ENCODE results near the gene SLC27A4.

DNA sequence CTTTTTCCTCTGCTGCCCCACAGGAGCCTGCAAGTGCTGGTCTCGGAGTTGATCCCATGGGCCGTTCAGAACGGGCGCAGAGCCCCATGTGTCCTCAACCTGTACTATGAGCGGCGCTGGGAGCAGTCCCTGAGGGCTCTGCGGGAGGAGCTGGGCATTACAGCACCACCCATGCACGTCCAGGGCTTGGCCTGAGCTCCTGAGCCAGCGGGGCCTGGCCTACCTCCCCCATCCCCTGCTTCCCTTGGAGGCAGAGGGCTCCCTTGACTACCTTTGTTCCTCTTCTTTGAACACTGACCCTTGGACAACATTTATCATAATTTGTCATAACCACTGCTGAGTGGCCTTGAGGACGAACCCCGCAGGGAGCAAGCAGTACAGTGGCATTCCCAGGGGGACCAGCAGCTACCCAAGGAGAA, 6.9 kb upstream of the SLC27A4 start:
- no peak for TF ChIP-seq POLR2A (IDR thresholded peaks at IDR 0.05)
- TF ChIP-seq, protein P1, sequence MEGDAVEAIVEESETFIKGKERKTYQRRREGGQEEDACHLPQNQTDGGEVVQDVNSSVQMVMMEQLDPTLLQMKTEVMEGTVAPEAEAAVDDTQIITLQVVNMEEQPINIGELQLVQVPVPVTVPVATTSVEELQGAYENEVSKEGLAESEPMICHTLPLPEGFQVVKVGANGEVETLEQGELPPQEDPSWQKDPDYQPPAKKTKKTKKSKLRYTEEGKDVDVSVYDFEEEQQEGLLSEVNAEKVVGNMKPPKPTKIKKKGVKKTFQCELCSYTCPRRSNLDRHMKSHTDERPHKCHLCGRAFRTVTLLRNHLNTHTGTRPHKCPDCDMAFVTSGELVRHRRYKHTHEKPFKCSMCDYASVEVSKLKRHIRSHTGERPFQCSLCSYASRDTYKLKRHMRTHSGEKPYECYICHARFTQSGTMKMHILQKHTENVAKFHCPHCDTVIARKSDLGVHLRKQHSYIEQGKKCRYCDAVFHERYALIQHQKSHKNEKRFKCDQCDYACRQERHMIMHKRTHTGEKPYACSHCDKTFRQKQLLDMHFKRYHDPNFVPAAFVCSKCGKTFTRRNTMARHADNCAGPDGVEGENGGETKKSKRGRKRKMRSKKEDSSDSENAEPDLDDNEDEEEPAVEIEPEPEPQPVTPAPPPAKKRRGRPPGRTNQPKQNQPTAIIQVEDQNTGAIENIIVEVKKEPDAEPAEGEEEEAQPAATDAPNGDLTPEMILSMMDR (IDR thresholded peaks at IDR 0.05 in 4 of 5, conservative IDR thresholded peaks at IDR 0.05 in 1 of 5), result no peak

Measured in gastrocnemius medialis (tissue), 4 donors.